Measurements from ENCODE around the gene MARCKS. TPM values are rescaled to one million over a fixed set of nuclear protein-coding genes. Genes with fewer than 3 reads are reported as not detected.
A peak's percentile ranks its signal among the peaks of the same experiment; 100 is the strongest.

The MARCKS gene
- total RNA-seq, 1 experiment from 2014 or later: 167 TPM

DNA sequence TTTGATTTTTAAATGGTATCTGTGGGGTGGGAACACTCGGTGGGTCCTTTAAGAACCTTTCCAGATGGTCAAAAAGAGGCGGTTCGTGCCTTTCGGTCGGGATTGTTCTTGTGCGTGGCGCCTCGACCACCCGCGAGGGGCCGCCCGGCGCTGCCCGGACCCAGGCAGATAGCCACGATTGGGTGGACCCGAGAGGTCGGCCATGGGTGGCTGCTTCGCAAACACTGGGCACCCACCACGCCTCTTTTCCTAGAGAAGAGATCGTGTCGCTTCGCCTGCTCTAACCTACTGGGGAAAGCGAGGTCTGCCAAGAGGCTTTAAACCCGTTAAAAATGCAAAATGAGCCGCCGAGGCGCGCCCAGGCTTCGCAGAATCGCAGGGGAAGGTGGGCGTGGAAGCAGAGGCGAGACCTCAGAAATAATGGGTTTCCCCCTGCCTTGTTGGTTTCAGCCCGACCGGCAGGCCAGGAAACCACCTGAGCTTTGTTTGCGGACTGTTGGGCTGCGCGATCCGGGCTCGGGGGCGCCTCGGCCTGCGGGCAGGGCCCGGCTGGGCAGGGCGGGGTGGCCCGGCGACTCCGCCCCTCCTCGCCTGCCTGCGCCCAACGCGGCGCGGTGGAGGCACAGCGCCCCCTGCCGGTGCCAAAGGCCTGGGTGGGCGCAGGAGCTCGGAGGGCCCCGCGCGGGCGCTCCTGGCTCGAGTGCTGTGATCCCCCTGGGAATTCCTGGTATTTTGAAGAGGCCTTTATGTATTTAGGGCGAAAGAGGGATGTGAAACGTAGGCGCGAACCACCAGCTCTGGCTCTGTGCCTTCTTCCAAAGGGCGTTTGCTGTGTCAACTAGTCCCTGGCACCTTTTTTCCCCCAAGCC is 1.6 kb downstream of the MARCKS start:
- Histone ChIP-seq H3K4me3 (peak overlapping the region; percentile 98), H3K27ac (peak overlapping the region; percentile 99), H3K9me3 (replicated peaks) (no peaks in the 10 kb centered on the region), H3K27me3 (no peaks in the 10 kb centered on the region), H3K4me1 (no peaks in the 10 kb centered on the region; the same call in 1 of the 2 replicates), H3K36me3 (peaks cover 22% of the 10 kb centered on the region)
- peak; percentile 85 to 91 for DNase-seq

DNA sequence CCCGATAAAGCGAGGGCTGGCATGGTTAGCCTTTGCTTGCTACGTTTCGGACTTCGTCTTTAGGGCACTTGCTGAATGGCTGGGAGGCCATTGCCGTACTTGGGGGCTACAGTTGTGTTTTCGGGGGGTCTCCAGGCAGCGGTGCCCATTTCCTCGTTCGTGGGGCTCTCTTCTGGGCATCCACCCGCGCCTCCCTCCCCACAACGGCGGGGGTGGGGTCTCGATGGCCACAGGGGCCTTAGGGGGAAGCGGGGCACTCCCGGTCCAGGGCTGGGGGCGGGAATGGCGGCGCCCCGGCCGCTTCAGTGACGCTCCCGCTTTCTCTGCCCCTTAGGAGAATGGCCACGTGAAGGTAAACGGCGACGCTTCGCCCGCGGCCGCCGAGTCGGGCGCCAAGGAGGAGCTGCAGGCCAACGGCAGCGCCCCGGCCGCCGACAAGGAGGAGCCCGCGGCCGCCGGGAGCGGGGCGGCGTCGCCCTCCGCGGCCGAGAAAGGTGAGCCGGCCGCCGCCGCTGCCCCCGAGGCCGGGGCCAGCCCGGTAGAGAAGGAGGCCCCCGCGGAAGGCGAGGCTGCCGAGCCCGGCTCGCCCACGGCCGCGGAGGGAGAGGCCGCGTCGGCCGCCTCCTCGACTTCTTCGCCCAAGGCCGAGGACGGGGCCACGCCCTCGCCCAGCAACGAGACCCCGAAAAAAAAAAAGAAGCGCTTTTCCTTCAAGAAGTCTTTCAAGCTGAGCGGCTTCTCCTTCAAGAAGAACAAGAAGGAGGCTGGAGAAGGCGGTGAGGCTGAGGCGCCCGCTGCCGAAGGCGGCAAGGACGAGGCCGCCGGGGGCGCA is 2.4 kb downstream of the MARCKS start:
- Histone ChIP-seq H3K4me3 (peak overlapping the region; percentile 98), H3K9me3 (replicated peaks) (no peaks in the 10 kb centered on the region), H3K4me1 (no peaks in the 10 kb centered on the region; the same call in 1 of the 2 replicates), H3K27ac (peak overlapping the region; percentile 24), H3K36me3 (peaks cover 22% of the 10 kb centered on the region), H3K27me3 (no peaks in the 10 kb centered on the region)
- no peak for DNase-seq

DNA sequence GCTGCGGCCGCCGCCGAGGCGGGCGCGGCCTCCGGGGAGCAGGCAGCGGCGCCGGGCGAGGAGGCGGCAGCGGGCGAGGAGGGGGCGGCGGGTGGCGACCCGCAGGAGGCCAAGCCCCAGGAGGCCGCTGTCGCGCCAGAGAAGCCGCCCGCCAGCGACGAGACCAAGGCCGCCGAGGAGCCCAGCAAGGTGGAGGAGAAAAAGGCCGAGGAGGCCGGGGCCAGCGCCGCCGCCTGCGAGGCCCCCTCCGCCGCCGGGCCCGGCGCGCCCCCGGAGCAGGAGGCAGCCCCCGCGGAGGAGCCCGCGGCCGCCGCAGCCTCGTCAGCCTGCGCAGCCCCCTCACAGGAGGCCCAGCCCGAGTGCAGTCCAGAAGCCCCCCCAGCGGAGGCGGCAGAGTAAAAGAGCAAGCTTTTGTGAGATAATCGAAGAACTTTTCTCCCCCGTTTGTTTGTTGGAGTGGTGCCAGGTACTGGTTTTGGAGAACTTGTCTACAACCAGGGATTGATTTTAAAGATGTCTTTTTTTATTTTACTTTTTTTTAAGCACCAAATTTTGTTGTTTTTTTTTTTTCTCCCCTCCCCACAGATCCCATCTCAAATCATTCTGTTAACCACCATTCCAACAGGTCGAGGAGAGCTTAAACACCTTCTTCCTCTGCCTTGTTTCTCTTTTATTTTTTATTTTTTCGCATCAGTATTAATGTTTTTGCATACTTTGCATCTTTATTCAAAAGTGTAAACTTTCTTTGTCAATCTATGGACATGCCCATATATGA is 3.2 kb downstream of the MARCKS start:
- no peak for DNase-seq
- Histone ChIP-seq H3K36me3 (peaks cover 22% of the 10 kb centered on the region), H3K4me3 (no peak overlapping the region), H3K27me3 (no peaks in the 10 kb centered on the region), H3K27ac (no peak overlapping the region), H3K9me3 (replicated peaks) (no peaks in the 10 kb centered on the region), H3K4me1 (no peaks in the 10 kb centered on the region; the same call in 1 of the 2 replicates)

DNA sequence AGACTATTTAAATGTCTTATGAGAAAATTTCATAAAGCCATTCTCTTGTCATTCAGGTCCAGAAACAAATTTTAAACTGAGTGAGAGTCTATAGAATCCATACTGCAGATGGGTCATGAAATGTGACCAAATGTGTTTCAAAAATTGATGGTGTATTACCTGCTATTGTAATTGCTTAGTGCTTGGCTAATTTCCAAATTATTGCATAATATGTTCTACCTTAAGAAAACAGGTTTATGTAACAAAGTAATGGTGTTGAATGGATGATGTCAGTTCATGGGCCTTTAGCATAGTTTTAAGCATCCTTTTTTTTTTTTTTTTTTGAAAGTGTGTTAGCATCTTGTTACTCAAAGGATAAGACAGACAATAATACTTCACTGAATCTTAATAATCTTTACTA is 5.0 kb downstream of the MARCKS start:
- peaks cover 22% of the 10 kb centered on the region for H3K36me3 ChIP-seq
- H3K4me1 ChIP-seq: no peaks in the 10 kb centered on the region; the same call in 1 of the 2 replicates
- no peak for DNase-seq
- H3K27ac ChIP-seq: no peak overlapping the region
- H3K27me3 ChIP-seq: no peaks in the 10 kb centered on the region
- no peaks in the 10 kb centered on the region for H3K9me3 ChIP-seq (replicated peaks)
- H3K4me3 ChIP-seq: no peak overlapping the region

DNA sequence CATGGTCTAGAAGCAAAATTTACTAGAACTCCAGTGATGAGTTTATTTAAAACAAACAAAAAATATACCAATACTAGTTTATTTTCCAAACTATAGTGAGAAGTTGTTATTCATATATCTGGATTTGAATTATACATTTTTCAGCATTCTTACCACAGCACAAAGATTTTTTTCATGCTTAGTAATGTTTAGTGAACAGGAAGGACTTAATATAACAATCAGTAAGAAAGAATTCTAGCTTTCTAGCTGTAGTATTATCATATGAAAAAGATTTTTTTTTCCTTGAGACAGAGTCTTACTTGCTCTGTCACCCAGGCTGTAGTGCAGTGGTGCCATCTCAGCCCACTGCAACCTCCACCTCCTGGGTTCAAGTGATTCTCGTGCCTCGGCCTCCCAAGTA is 13.8 kb downstream of the MARCKS start:
- DNase-seq: no peak
- H3K4me3 ChIP-seq: no peak overlapping the region
- H3K27ac ChIP-seq: no peak overlapping the region

GRCh38 chr6:113871975-113872374 is 14.8 kb downstream of the MARCKS start:
- Histone ChIP-seq H3K9me3 (replicated peaks) (no peaks in the 10 kb centered on the region), H3K27me3 (no peaks in the 10 kb centered on the region), H3K4me3 (no peak overlapping the region), H3K27ac (no peak overlapping the region), H3K4me1 (peaks cover 12% of the 10 kb centered on the region), H3K36me3 (no peaks in the 10 kb centered on the region)
- DNase-seq: no peak

More for the DNA sequence above, 13.8 kb downstream of the MARCKS start:
- peaks cover 12% of the 10 kb centered on the region for H3K4me1 ChIP-seq
- no peaks in the 10 kb centered on the region for H3K27me3 ChIP-seq
- no peaks in the 10 kb centered on the region for H3K36me3 ChIP-seq
- H3K9me3 ChIP-seq (replicated peaks): no peaks in the 10 kb centered on the region

GRCh38 chr6:113873043-113873667 is 16.0 kb downstream of the MARCKS start:
- no peak for DNase-seq
- no peak overlapping the region for H3K27ac ChIP-seq
- no peaks in the 10 kb centered on the region for H3K9me3 ChIP-seq (replicated peaks)
- H3K4me3 ChIP-seq: no peak overlapping the region
- H3K36me3 ChIP-seq: no peaks in the 10 kb centered on the region
- peaks cover 12% of the 10 kb centered on the region for H3K4me1 ChIP-seq
- no peaks in the 10 kb centered on the region for H3K27me3 ChIP-seq

DNA sequence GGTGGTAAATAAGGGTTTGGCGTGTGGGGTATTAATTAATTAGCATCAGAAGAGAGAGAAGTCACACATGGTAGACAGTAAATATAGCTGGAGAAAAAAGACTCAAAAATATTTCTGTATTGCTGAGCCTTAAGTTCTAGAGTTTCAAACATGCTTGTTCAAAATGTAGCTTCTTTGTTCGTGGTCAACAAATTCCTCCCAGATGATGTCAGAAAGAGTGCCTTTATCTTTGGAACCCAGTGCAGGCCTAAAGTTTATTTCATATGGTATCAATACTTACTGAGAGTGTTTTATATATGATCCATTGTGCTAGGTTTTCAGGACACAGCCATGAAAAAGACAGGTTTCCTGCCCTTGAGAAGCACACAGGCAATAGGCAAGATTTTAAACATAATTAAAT is 18.3 kb downstream of the MARCKS start:
- Histone ChIP-seq H3K4me3 (no peak overlapping the region), H3K27me3 (no peaks in the 10 kb centered on the region), H3K27ac (peak overlapping the region; percentile 38), H3K36me3 (no peaks in the 10 kb centered on the region), H3K9me3 (replicated peaks) (no peaks in the 10 kb centered on the region), H3K4me1 (peaks cover 20% of the 10 kb centered on the region)
- DNase-seq: peak; percentile 6 to 54

GRCh38 chr6:113876695-113877094 is 19.6 kb downstream of the MARCKS start:
- Histone ChIP-seq H3K9me3 (replicated peaks) (no peaks in the 10 kb centered on the region), H3K36me3 (no peaks in the 10 kb centered on the region), H3K27ac (no peak overlapping the region), H3K27me3 (no peaks in the 10 kb centered on the region), H3K4me1 (peaks cover 20% of the 10 kb centered on the region), H3K4me3 (no peak overlapping the region)
- DNase-seq: no peak

GRCh38 chr6:113879186-113880096 is 22.3 kb downstream of the MARCKS start:
- Histone ChIP-seq H3K27me3 (no peaks in the 10 kb centered on the region), H3K36me3 (no peaks in the 10 kb centered on the region), H3K9me3 (replicated peaks) (no peaks in the 10 kb centered on the region), H3K4me1 (peaks cover 20% of the 10 kb centered on the region), H3K27ac (no peak overlapping the region), H3K4me3 (no peak overlapping the region)
- peak; percentile 74 to 88 for DNase-seq

GRCh38 chr6:113881478-113881980 is 24.4 kb downstream of the MARCKS start:
- Histone ChIP-seq H3K36me3 (no peaks in the 10 kb centered on the region), H3K27ac (no peak overlapping the region), H3K9me3 (replicated peaks) (no peaks in the 10 kb centered on the region), H3K27me3 (no peaks in the 10 kb centered on the region), H3K4me3 (no peak overlapping the region), H3K4me1 (peaks cover 8% of the 10 kb centered on the region; the same call in 1 of the 2 replicates)
- DNase-seq: no peak

- Histone ChIP-seq H3K9me3 (replicated peaks) (no peaks in the 10 kb centered on the region), H3K4me3 (no peak overlapping the region), H3K4me1 (peaks cover 8% of the 10 kb centered on the region; the same call in 1 of the 2 replicates), H3K36me3 (no peaks in the 10 kb centered on the region), H3K27me3 (no peaks in the 10 kb centered on the region), H3K27ac (no peak overlapping the region)
- no peak for DNase-seq
These were observed 25.3 kb downstream of the MARCKS start for GRCh38 chr6:113882336-113883022.

- Histone ChIP-seq H3K9me3 (replicated peaks) (no peaks in the 10 kb centered on the region), H3K27ac (no peak overlapping the region), H3K27me3 (no peaks in the 10 kb centered on the region), H3K4me1 (peaks cover 7% of the 10 kb centered on the region; the same call in 1 of the 2 replicates), H3K36me3 (no peaks in the 10 kb centered on the region), H3K4me3 (no peak overlapping the region)
- DNase-seq: no peak
These were observed 26.9 kb downstream of the MARCKS start for GRCh38 chr6:113884011-113884410.

All from SJCRH30 (cell line).